Gastrocnemius medialis (tissue), 4 donors: ENCODE results near the gene CHCHD6.

ENCODE experiments used
- POLR2A ChIP-seq, 2 donors: fragments of 450-650 bp; IDR thresholded peaks; one replicate each; pipeline ENCODE4 v1.6.1; 2017; ENCODE audit warnings: antibody characterized with exemption in 2 of 2, mild to moderate bottlenecking in 2 of 2, moderate library complexity in 2 of 2
- TF ChIP-seq, protein P1 (sequence below), 5 experiments: fragments of 450-650 bp in 3 of 5; fragments of 200-600 bp in 2 of 5; sonication (generic) in 2 of 5; IDR thresholded peaks in 4 of 5; conservative IDR thresholded peaks in 1 of 5; 1 replicate in 4 of 5; 2 replicates in 1 of 5; pipeline ENCODE4 v1.5.1; 2016 to 2019; ENCODE audit warnings: antibody characterized with exemption in 5 of 5, mild to moderate bottlenecking in 3 of 5, moderate library complexity in 3 of 5

- TF ChIP-seq, protein P1, sequence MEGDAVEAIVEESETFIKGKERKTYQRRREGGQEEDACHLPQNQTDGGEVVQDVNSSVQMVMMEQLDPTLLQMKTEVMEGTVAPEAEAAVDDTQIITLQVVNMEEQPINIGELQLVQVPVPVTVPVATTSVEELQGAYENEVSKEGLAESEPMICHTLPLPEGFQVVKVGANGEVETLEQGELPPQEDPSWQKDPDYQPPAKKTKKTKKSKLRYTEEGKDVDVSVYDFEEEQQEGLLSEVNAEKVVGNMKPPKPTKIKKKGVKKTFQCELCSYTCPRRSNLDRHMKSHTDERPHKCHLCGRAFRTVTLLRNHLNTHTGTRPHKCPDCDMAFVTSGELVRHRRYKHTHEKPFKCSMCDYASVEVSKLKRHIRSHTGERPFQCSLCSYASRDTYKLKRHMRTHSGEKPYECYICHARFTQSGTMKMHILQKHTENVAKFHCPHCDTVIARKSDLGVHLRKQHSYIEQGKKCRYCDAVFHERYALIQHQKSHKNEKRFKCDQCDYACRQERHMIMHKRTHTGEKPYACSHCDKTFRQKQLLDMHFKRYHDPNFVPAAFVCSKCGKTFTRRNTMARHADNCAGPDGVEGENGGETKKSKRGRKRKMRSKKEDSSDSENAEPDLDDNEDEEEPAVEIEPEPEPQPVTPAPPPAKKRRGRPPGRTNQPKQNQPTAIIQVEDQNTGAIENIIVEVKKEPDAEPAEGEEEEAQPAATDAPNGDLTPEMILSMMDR (IDR thresholded peaks at IDR 0.05 in 4 of 5, conservative IDR thresholded peaks at IDR 0.05 in 1 of 5), result no peak
- TF ChIP-seq POLR2A (IDR thresholded peaks at IDR 0.05), result no peak
These were observed 208.0 kb downstream of the CHCHD6 start for GRCh38 chr3:126912027-126912422.
